A549 (cell line): ENCODE results near the gene EXOC4.

ENCODE experiments used
- BHLHE40 ChIP-seq: IDR thresholded peaks from 2 replicates; pipeline ENCODE4 v1.6.1; 2012; ENCODE audit warnings: low read depth, low read length, inconsistent platforms
- EP300 ChIP-seq, 2 experiments: fragments of >200 bp; sonication (Bioruptor Twin); formaldehyde crosslinking; IDR thresholded peaks; 2 replicates in 1 of 2; 3 replicates in 1 of 2; pipeline ENCODE4 v1.6.1; 2016 to 2017
- HDAC2 ChIP-seq: fragments of 200-600 bp; sonication (generic); IDR thresholded peaks from 2 replicates; pipeline ENCODE4 v1.6.1; 2016
- KDM5A ChIP-seq: fragments of 200-600 bp; sonication (generic); IDR thresholded peaks from 2 replicates; pipeline ENCODE4 v1.6.1; 2016; ENCODE audit warnings: antibody characterized with exemption, mild to moderate bottlenecking
- MAZ ChIP-seq: fragments of 150-350 bp; IDR thresholded peaks from 2 replicates; pipeline ENCODE4 v1.6.1; 2014; ENCODE audit warnings: antibody characterized with exemption, low read depth, low read length, borderline replicate concordance
- MYC ChIP-seq: IDR thresholded peaks from 2 replicates; pipeline ENCODE4 v1.6.1; 2012; ENCODE audit warnings: mild to moderate bottlenecking, inconsistent platforms, low read length, improper control_type of control experiment, borderline replicate concordance
- NPAS2 ChIP-seq: fragments of 250-450 bp; sonication (Bioruptor Pico); IDR thresholded peaks from 2 replicates; pipeline ENCODE4 v1.8.0; 2022; ENCODE audit warnings: mild to moderate bottlenecking, moderate library complexity, borderline replicate concordance
- POLR2A ChIP-seq: IDR thresholded peaks from 2 replicates; pipeline ENCODE4 v1.6.1; 2012; ENCODE audit warnings: mild to moderate bottlenecking, low read length
- REST ChIP-seq: fragments of 200-600 bp; sonication (generic); IDR thresholded peaks from 2 replicates; pipeline ENCODE4 v1.6.1; 2016; ENCODE audit warnings: antibody characterized with exemption, mild to moderate bottlenecking, moderate library complexity
- SMC3 ChIP-seq: fragments of >200 bp; sonication (Bioruptor Twin); formaldehyde crosslinking; IDR thresholded peaks from 3 replicates; pipeline ENCODE4 v1.6.1; 2018; ENCODE audit warnings: inconsistent platforms
- TF ChIP-seq, protein P1 (sequence below): fragments of >200 bp; sonication (Bioruptor Twin); formaldehyde crosslinking; IDR thresholded peaks from 3 replicates; pipeline ENCODE4 v1.5.1; 2016
- TF ChIP-seq, protein P2 (sequence below): IDR thresholded peaks from 2 replicates; pipeline ENCODE4 v1.6.1; 2012
- TF ChIP-seq, protein P3 (sequence below): fragments of 450-650 bp; IDR thresholded peaks from 2 replicates; pipeline ENCODE4 v1.6.1; 2014; ENCODE audit warnings: antibody characterized with exemption

- TF ChIP-seq, protein P1, sequence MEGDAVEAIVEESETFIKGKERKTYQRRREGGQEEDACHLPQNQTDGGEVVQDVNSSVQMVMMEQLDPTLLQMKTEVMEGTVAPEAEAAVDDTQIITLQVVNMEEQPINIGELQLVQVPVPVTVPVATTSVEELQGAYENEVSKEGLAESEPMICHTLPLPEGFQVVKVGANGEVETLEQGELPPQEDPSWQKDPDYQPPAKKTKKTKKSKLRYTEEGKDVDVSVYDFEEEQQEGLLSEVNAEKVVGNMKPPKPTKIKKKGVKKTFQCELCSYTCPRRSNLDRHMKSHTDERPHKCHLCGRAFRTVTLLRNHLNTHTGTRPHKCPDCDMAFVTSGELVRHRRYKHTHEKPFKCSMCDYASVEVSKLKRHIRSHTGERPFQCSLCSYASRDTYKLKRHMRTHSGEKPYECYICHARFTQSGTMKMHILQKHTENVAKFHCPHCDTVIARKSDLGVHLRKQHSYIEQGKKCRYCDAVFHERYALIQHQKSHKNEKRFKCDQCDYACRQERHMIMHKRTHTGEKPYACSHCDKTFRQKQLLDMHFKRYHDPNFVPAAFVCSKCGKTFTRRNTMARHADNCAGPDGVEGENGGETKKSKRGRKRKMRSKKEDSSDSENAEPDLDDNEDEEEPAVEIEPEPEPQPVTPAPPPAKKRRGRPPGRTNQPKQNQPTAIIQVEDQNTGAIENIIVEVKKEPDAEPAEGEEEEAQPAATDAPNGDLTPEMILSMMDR = no peak
- TF ChIP-seq REST (no peak), SMC3 (no peak), POLR2A (no peak), MAZ (no peak), NPAS2 (CRISPR knock-in tag) (no peak), MYC (no peak), KDM5A (no peak), HDAC2 (no peak), BHLHE40 (no peak), EP300 (IDR thresholded peaks at IDR 0.05) (no peak)
- TF ChIP-seq, protein P2, sequence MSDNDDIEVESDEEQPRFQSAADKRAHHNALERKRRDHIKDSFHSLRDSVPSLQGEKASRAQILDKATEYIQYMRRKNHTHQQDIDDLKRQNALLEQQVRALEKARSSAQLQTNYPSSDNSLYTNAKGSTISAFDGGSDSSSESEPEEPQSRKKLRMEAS = no peak
- TF ChIP-seq, protein P3, sequence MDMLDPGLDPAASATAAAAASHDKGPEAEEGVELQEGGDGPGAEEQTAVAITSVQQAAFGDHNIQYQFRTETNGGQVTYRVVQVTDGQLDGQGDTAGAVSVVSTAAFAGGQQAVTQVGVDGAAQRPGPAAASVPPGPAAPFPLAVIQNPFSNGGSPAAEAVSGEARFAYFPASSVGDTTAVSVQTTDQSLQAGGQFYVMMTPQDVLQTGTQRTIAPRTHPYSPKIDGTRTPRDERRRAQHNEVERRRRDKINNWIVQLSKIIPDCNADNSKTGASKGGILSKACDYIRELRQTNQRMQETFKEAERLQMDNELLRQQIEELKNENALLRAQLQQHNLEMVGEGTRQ = no peak
Measured at GRCh38 chr7:133932591-133932990, 679.7 kb downstream of the EXOC4 start.
